Upper lobe of right lung (tissue), 1 donor: ENCODE data around the gene PWWP2B. TPM values are rescaled to one million over a fixed set of nuclear protein-coding genes. Genes with fewer than 3 reads are reported as not detected.

ENCODE experiments used
- ATAC-seq: fragments of 200-7000 bp; cut with Tn5 transposase; one replicate; pipeline ENCODE4 v1.9.1; 2020; ENCODE audit warnings: mild to moderate bottlenecking, moderate library complexity
- DNase-seq: peaks from one replicate; pipeline ENCODE4 v3.0.0-alpha.2; 2020
- H3K27ac ChIP-seq: fragments of 200-600 bp; one replicate; pipeline ENCODE4 v1.8.0; 2022
- H3K27me3 ChIP-seq: fragments of 200-600 bp; one replicate; pipeline ENCODE4 v1.8.0; 2022; ENCODE audit warnings: mild to moderate bottlenecking
- H3K36me3 ChIP-seq: fragments of 200-600 bp; one replicate; pipeline ENCODE4 v1.8.0; 2022
- H3K4me1 ChIP-seq: fragments of 200-600 bp; one replicate; pipeline ENCODE4 v1.8.0; 2022
- H3K4me3 ChIP-seq: fragments of 200-600 bp; one replicate; pipeline ENCODE4 v1.8.0; 2022; ENCODE audit warnings: mild to moderate bottlenecking
- H3K9me3 ChIP-seq: fragments of 200-600 bp; one replicate; pipeline ENCODE4 v1.8.0; 2022
- intact Hi-C: fragments of 100-400 bp; cut with DNase I; formaldehyde crosslinking; loops from one replicate; pipeline ENCODE4 v1.11.0; 2022
- total RNA-seq: library from RNA; stranded (reverse); fragmentation: NEBNext Ultra II Directional; extraction: Animal tissue kit (Norgen Biotek cat#: 25700); gene quantifications from one replicate; pipeline ENCODE4 v1.2.1, GENCODE V29; 2021
- TF ChIP-seq, protein P1 (sequence below): fragments of 200-600 bp; IDR thresholded peaks from one replicate; pipeline ENCODE4 v1.8.0; 2022; ENCODE audit warnings: antibody characterized with exemption
- donor health status: DM: no; HTN: yes; CAD: no; lungs with severe emphysema.

PWWP2B gene
- total RNA-seq, 1 donor from 2014 or later: 26.0 TPM

DNA sequence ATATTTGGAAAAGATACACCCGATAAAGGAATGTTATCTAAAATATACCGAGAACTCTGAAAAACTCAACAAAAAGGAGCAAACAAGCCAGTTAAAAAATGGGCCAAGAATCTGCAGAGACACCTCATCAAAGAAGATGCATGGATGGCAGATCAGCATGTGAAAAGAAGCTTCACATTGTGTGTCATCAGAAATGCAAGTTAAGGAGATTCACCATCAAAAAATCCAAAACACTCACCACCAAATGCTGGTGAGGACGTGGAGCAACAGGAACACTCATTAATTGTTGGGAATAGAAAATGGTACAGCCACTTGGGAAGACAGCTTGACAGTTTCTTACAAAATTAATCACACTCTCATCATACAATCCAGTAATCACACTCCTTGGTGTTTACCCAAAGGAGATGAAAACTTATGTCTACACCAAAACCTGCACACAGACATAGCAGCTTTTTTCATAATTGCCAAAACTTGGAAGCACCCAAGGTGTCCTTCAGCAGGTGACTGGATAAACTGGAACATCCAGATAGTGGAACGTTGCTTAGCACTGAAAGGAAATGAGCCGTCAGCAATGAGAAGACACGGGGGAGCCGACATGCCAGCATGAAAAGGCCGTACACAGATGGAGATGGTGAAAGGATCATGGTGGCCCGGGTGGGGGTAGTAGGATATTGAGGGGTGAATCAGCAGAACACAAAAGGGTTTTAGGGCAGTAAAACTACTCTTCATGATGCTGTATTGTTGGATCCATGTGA lies 27.9 kb upstream of the PWWP2B start:
- Histone ChIP-seq H3K4me3 (no peak overlapping the region), H3K4me1 (no peaks in the 10 kb centered on the region), H3K9me3 (no peaks in the 10 kb centered on the region), H3K27ac (no peak overlapping the region), H3K36me3 (peaks cover 6% of the 10 kb centered on the region), H3K27me3 (no peaks in the 10 kb centered on the region)
- TF ChIP-seq, protein P1, sequence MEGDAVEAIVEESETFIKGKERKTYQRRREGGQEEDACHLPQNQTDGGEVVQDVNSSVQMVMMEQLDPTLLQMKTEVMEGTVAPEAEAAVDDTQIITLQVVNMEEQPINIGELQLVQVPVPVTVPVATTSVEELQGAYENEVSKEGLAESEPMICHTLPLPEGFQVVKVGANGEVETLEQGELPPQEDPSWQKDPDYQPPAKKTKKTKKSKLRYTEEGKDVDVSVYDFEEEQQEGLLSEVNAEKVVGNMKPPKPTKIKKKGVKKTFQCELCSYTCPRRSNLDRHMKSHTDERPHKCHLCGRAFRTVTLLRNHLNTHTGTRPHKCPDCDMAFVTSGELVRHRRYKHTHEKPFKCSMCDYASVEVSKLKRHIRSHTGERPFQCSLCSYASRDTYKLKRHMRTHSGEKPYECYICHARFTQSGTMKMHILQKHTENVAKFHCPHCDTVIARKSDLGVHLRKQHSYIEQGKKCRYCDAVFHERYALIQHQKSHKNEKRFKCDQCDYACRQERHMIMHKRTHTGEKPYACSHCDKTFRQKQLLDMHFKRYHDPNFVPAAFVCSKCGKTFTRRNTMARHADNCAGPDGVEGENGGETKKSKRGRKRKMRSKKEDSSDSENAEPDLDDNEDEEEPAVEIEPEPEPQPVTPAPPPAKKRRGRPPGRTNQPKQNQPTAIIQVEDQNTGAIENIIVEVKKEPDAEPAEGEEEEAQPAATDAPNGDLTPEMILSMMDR: no peak
- ATAC-seq (no peak), DNase-seq (no peak)
- intact Hi-C loops: no loop called here

DNA sequence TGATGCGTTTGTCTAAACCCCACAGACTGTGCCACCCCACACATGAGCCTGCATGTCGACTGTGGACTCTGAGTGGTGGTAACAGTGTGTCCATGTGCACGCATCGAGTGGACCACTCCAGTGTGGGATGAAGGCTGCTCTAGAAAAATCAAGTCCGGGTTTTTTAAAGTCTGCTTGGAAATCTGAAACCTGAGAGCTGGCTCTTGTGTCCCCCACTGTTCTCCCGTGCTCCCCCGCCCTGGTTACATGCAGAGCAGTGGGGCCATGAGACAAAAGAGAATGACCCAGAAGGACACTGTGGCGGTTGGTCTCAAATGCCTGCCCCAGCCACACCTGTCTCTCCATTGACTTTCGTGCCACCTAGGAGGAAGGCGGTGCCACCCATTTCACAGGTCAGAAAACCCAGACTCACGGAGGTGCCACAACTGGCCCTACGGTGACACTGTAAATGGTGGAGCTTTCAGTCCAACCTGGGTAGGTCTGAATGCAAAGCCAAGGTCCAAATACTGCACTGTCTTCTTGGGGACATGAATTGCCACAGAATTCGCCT lies 27.3 kb upstream of the PWWP2B start:
- ATAC-seq: no peak
- intact Hi-C loops: no loop called here
- H3K4me1 ChIP-seq: no peaks in the 10 kb centered on the region
- TF ChIP-seq, protein P1: no peak
- no peaks in the 10 kb centered on the region for H3K27me3 ChIP-seq
- H3K9me3 ChIP-seq: no peaks in the 10 kb centered on the region
- H3K36me3 ChIP-seq: peaks cover 6% of the 10 kb centered on the region
- H3K4me3 ChIP-seq: no peak overlapping the region
- no peak overlapping the region for H3K27ac ChIP-seq
- peak; percentile 47 for DNase-seq

DNA sequence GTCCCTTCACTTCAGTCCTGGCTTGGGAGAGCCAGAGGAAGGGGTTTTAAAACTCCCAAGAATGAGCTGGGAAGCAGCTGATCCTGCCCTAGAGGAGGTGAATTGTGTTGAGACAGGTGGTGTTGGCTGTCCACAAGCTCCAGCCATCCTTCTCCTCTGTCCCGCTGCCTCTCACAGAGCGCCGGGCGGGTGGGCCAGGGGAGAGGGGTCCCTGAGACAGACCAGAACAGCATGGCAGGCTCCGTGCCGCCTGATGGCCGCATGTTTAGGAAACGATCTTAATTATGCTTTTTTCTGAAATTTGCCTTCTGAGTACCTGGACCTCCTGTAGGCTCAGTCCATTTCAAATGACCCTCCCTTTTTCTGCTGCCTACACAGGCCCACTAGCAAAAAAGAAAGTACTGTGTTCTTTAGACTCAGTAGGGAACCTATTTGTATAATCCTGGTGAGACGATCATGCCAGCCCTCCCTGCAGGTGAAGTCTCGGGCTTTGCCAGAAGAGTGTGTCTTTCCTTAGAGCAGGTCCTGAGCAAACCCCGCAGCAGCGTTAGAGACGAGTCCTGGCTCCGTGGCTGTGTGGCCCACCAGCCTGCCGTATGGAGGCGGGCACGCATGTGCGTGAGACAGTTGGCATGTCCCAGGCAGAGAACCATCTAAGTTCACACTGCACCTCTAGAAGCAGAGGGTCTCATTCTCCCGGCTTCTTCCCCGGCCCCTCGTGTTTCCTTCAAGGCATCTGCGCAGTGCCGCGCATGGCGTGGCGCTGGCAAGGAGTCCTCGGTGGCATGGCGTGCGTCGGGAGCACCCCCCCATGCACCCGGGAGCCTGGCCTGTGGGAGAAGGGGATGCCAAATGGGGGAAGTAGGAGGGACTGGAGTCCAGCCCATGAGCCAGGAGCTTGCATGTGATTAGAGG lies 26.3 kb upstream of the PWWP2B start:
- DNase-seq: peak; percentile 59
- TF ChIP-seq, protein P1: no peak
- intact Hi-C loops: no loop called here
- Histone ChIP-seq H3K27me3 (no peaks in the 10 kb centered on the region), H3K27ac (no peak overlapping the region), H3K4me1 (no peaks in the 10 kb centered on the region), H3K9me3 (no peaks in the 10 kb centered on the region), H3K4me3 (no peak overlapping the region), H3K36me3 (peaks cover 6% of the 10 kb centered on the region)
- no peak for ATAC-seq

DNA sequence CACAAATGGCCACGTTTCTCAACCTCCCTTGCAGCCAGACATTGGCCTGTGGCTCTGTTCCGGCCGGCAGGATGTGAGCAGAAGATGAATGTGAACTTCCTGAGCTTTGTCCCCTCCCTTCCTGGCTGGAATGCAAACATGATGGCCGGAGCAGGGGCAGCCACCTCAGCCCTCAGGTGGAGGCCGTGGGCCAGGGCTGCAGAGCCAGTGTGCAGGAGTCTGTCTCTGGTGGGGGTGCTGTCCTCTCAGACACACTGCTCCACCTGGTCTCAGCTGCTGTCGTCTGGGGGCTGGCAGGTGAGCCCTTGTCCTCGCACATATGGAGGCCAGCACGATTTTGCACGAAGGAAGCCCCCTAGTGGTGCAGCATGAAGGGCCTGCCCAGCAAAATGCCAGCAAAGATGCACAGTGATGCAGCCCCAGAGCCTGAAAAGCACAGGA lies 25.3 kb upstream of the PWWP2B start:
- ATAC-seq (no peak), DNase-seq (peak; percentile 50)
- TF ChIP-seq, protein P1: peak; percentile 23
- intact Hi-C loops: no loop called here
- H3K27me3 ChIP-seq: no peaks in the 10 kb centered on the region
- H3K27ac ChIP-seq: no peak overlapping the region
- no peaks in the 10 kb centered on the region for H3K9me3 ChIP-seq
- H3K4me3 ChIP-seq: no peak overlapping the region
- peaks cover 4% of the 10 kb centered on the region for H3K36me3 ChIP-seq
- H3K4me1 ChIP-seq: no peaks in the 10 kb centered on the region

DNA sequence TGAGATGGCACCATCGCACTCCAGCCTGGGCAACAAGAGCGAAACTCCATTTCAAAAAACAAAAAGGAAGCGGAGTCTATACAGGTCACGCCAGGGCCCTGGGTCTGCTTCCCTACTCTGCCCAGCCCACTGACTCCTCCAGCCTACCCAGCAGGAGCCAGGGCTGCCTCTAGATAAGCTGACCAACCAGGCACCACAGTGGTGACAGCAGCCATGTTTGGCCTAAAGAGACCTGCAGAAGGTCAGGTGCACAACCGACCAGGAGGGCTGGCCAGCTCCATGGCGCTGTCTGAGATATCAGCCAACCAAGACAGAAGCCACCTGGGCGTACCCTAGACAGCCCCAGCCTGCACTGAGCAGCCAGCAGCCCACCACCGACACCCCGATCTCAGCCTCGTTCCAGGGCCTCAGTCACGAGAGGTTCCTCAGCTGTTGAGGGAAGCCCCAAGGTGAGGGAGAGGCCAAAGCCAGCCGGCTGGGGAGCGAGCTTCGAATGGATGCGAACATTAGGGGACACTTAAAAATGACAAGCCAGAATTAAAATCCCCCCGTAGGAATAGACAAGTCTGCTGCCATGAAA lies 24.4 kb upstream of the PWWP2B start:
- Histone ChIP-seq H3K27ac (no peak overlapping the region), H3K9me3 (no peaks in the 10 kb centered on the region), H3K27me3 (no peaks in the 10 kb centered on the region), H3K36me3 (no peaks in the 10 kb centered on the region), H3K4me1 (no peaks in the 10 kb centered on the region), H3K4me3 (no peak overlapping the region)
- TF ChIP-seq, protein P1: no peak
- ATAC-seq (no peak), DNase-seq (peak; percentile 56)
- intact Hi-C loops: no loop called here
